ENCODE measurements around the gene CHRNA5.
A peak's percentile ranks its signal among the peaks of the same experiment; 100 is the strongest.

CHRNA5 gene

GRCh38 chr15:78637776-78638435 is 72.6 kb downstream of the CHRNA5 start:
- no peaks in the 10 kb centered on the region for H3K36me3 ChIP-seq (ENCODE audit: insufficient read depth)
- no peaks in the 10 kb centered on the region for H3K79me2 ChIP-seq (ENCODE audit: insufficient read depth, low read depth)
- H3K4me2 ChIP-seq: no peak overlapping the region
- H3K4me1 ChIP-seq (ENCODE audit: low read depth, poor library complexity, severe bottlenecking): no peaks in the 10 kb centered on the region
- H4K20me1 ChIP-seq (ENCODE audit: insufficient read depth): no peaks in the 10 kb centered on the region
- H2AFZ ChIP-seq (ENCODE audit: low read depth): no peak overlapping the region
- H3K4me3 ChIP-seq (IDR thresholded peaks at IDR 0.05; ENCODE audit: insufficient read depth, low read depth, low read length): no peak overlapping the region
- no peak overlapping the region for H3K27ac ChIP-seq
- H3K27me3 ChIP-seq (ENCODE audit: insufficient read depth, low read depth): no peaks in the 10 kb centered on the region
- H3K9ac ChIP-seq: no peak overlapping the region
- TF ChIP-seq CTCF (conservative IDR thresholded peaks at IDR 0.05; ENCODE audit: low read depth, low read length): no peak

- H3K27ac ChIP-seq: no peak overlapping the region
- no peak overlapping the region for H3K9ac ChIP-seq
- H2AFZ ChIP-seq (ENCODE audit: low read depth): no peak overlapping the region
- no peak overlapping the region for H3K4me3 ChIP-seq (IDR thresholded peaks at IDR 0.05; ENCODE audit: insufficient read depth, low read depth, low read length)
- no peaks in the 10 kb centered on the region for H4K20me1 ChIP-seq (ENCODE audit: insufficient read depth)
- no peaks in the 10 kb centered on the region for H3K36me3 ChIP-seq (ENCODE audit: insufficient read depth)
- peak; percentile 90 for TF ChIP-seq CTCF (conservative IDR thresholded peaks at IDR 0.05; ENCODE audit: low read depth, low read length)
- no peaks in the 10 kb centered on the region for H3K4me1 ChIP-seq (ENCODE audit: low read depth, poor library complexity, severe bottlenecking)
- no peak overlapping the region for H3K4me2 ChIP-seq
- H3K27me3 ChIP-seq (ENCODE audit: insufficient read depth, low read depth): no peaks in the 10 kb centered on the region
- H3K79me2 ChIP-seq (ENCODE audit: insufficient read depth, low read depth): no peaks in the 10 kb centered on the region
These were observed 73.5 kb downstream of the CHRNA5 start for GRCh38 chr15:78638658-78639314.

GRCh38 chr15:78640527-78641101 is 75.3 kb downstream of the CHRNA5 start:
- H3K27me3 ChIP-seq (ENCODE audit: insufficient read depth, low read depth): no peaks in the 10 kb centered on the region
- no peaks in the 10 kb centered on the region for H3K36me3 ChIP-seq (ENCODE audit: insufficient read depth)
- TF ChIP-seq CTCF (conservative IDR thresholded peaks at IDR 0.05; ENCODE audit: low read depth, low read length): no peak
- H4K20me1 ChIP-seq (ENCODE audit: insufficient read depth): no peaks in the 10 kb centered on the region
- H2AFZ ChIP-seq (ENCODE audit: low read depth): no peak overlapping the region
- H3K4me1 ChIP-seq (ENCODE audit: low read depth, poor library complexity, severe bottlenecking): no peaks in the 10 kb centered on the region
- no peak overlapping the region for H3K27ac ChIP-seq
- no peaks in the 10 kb centered on the region for H3K79me2 ChIP-seq (ENCODE audit: insufficient read depth, low read depth)
- H3K9ac ChIP-seq: no peak overlapping the region
- H3K4me3 ChIP-seq (IDR thresholded peaks at IDR 0.05; ENCODE audit: insufficient read depth, low read depth, low read length): no peak overlapping the region
- no peak overlapping the region for H3K4me2 ChIP-seq

GRCh38 chr15:78641102-78641748 is 75.9 kb downstream of the CHRNA5 start, which contains the start of gene CHRNB4:
Gene CHRNB4, minus strand, starts transcription at chr15:78641210. Its CDS starts 77 bp downstream, at chr15:78641133.
- no peaks in the 10 kb centered on the region for H3K4me1 ChIP-seq (ENCODE audit: low read depth, poor library complexity, severe bottlenecking)
- no peak within 1 kb of the TSS for H3K9ac ChIP-seq
- H2AFZ ChIP-seq (ENCODE audit: low read depth): no peak within 1 kb of the TSS; the same call in 1 of the 2 replicates
- H3K36me3 ChIP-seq (ENCODE audit: insufficient read depth): no peaks in the 10 kb centered on the region
- no peaks in the 10 kb centered on the region for H4K20me1 ChIP-seq (ENCODE audit: insufficient read depth)
- H3K4me3 ChIP-seq (IDR thresholded peaks at IDR 0.05; ENCODE audit: insufficient read depth, low read depth, low read length): no peak within 1 kb of the TSS
- no peak for TF ChIP-seq CTCF (conservative IDR thresholded peaks at IDR 0.05; ENCODE audit: low read depth, low read length)
- no peak within 1 kb of the TSS for H3K4me2 ChIP-seq
- no peak within 1 kb of the TSS for H3K27ac ChIP-seq
- no peaks in the 10 kb centered on the region for H3K79me2 ChIP-seq (ENCODE audit: insufficient read depth, low read depth)
- H3K27me3 ChIP-seq (ENCODE audit: insufficient read depth, low read depth): no peaks in the 10 kb centered on the region

Measured in KMS-11 (cell line).